ENCODE data around the gene GIPC2.

- TF ChIP-seq POLR2AphosphoS5 (IDR thresholded peaks at IDR 0.05; ENCODE audit: low read depth, low read length) (no peak), POLR2A (IDR thresholded peaks at IDR 0.05; ENCODE audit: low read depth, low read length) (no peak)
Measured at GRCh38 chr1:78102916-78103315, 57.1 kb downstream of the GIPC2 start.

All from GM12891 (cell line).